Lung microvascular endothelial cell (primary cell): ENCODE measurements around the gene EWSR1. TPM values are rescaled to one million over a fixed set of nuclear protein-coding genes. Genes with fewer than 3 reads are reported as not detected.

Experiments used
- DNase-seq, 2 donors: peaks; one replicate each; pipeline versions ENCODE4 v3.0.0 to v3.0.0-alpha.2; 2010; ENCODE audit warnings: low read depth in 2 of 2
- total RNA-seq: library from RNA; depleted of rRNA; stranded (reverse); fragments of >200 nt; gene quantifications from 2 replicates; pipeline ENCODE4 v1.2.1, GENCODE V29; 2014

The EWSR1 gene
- total RNA-seq, 1 donor from 2014 or later = 115 TPM

GRCh38 chr22:29302681-29303465 is 34.8 kb downstream of the EWSR1 start:
- no peak for DNase-seq

GRCh38 chr22:29305836-29306174 is 37.7 kb downstream of the EWSR1 start:
- DNase-seq = no peak

GRCh38 chr22:29306175-29306834 is 38.2 kb downstream of the EWSR1 start, which contains the start of gene GAS2L1:
Gene GAS2L1 (plus strand): TSS chr22:29306650. CDS start chr22:29308106, 1,456 bp downstream.
- DNase-seq = peak; percentile 88 to 91

- peak; percentile 68 to 76 for DNase-seq
Observed at GRCh38 chr22:29306835-29307595, 38.9 kb downstream of the EWSR1 start.

- peak in 1 of 2 donors; percentile 34 for DNase-seq
Observed at GRCh38 chr22:29307596-29308147, 39.6 kb downstream of the EWSR1 start.

GRCh38 chr22:29308148-29308790 is 40.2 kb downstream of the EWSR1 start:
- DNase-seq = peak; percentile 11 to 17

- DNase-seq = peak; percentile 60 to 85
Observed at GRCh38 chr22:29308791-29309262, 40.8 kb downstream of the EWSR1 start.

- peak; percentile 47 to 65 for DNase-seq
Observed at GRCh38 chr22:29309332-29310064, 41.4 kb downstream of the EWSR1 start.

GRCh38 chr22:29310065-29310862 is 42.2 kb downstream of the EWSR1 start:
- DNase-seq = peak in 1 of 2 donors; percentile 21

- peak; percentile 99 for DNase-seq
Observed at GRCh38 chr22:29310863-29311339, 42.8 kb downstream of the EWSR1 start.

GRCh38 chr22:29311464-29312217 is 43.6 kb downstream of the EWSR1 start:
- no peak for DNase-seq

GRCh38 chr22:29312218-29313125 is 44.4 kb downstream of the EWSR1 start:
- no peak for DNase-seq

GRCh38 chr22:29313126-29313575 is 45.1 kb downstream of the EWSR1 start:
- DNase-seq = peak; percentile 51 to 82

GRCh38 chr22:29313576-29314466 is 45.8 kb downstream of the EWSR1 start:
- DNase-seq = no peak

GRCh38 chr22:29314537-29315285 is 46.6 kb downstream of the EWSR1 start:
- peak in 1 of 2 donors; percentile 19 for DNase-seq
